PFSK-1 (cell line): Measurements from ENCODE around the gene SCN2B.

ENCODE experiments used
- FOXP2 ChIP-seq: optimal IDR thresholded peaks from 2 replicates; pipeline ENCODE3; 2011; ENCODE audit warnings: borderline replicate concordance, control low read depth, inconsistent platforms; ENCODE audit not compliant: insufficient read depth; ENCODE audit errors: extremely low read length, extremely low read depth
- POLR2AphosphoS5 ChIP-seq: IDR thresholded peaks from 2 replicates; pipeline ENCODE4 v1.6.1; 2012; ENCODE audit warnings: low read depth, mild to moderate bottlenecking, control low read depth, low read length, moderate library complexity
- SIN3A ChIP-seq: IDR thresholded peaks from 2 replicates; pipeline ENCODE4 v1.6.1; 2012; ENCODE audit warnings: mild to moderate bottlenecking, low read length, moderate library complexity, borderline replicate concordance; ENCODE audit not compliant: insufficient read depth
- TAF1 ChIP-seq: IDR thresholded peaks from 2 replicates; pipeline ENCODE4 v1.6.1; 2012; ENCODE audit warnings: low read length, control low read depth, borderline replicate concordance; ENCODE audit not compliant: insufficient read depth
- TF ChIP-seq, protein P1 (sequence below), 2 experiments: IDR thresholded peaks; 2 replicates each; pipeline versions ENCODE4 v1.6.1 to v1.8.0; 2011 to 2012; ENCODE audit warnings: low read depth in 2 of 2, low read length in 2 of 2, control low read depth in 1 of 2, inconsistent platforms in 1 of 2, mild to moderate bottlenecking in 1 of 2, moderate library complexity in 1 of 2; ENCODE audit not compliant: insufficient read depth in 1 of 2

The SCN2B gene

DNA sequence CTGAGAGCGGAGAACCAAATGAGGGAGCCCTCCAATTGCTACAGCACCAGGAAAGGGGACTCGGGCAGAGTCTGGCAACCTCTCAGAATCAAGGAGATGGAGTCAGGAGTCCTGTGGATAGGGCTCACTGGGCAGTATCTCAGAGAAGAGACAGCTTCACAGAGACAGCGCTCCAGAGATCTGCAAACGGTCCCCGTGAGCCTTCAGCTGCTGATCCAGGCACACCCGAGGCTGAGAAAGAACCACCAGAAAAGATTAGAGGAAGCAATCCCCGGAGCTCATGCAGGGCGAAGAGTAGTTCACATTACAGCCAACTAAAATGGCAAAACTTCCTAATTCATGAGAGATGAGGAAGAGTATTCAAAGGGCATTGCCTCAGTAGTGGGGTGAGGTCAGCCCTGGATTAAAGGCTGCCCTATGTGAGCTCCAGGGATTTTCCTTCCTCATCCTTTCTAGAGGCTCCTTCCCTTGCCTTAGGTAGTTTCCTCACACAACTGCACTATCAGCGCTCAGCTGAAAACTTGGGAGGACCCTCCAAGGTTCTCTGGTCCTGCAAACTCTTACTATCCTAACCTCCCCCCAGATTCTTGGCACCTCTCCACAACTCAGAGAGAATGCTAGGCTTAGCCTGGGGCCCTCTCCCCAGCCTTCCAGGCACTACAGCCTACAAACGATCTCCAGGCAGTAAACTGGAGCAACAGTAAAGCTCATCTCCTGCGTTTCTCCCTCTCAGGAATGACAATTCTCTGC, 47.5 kb downstream of the SCN2B start:
- TF ChIP-seq FOXP2 (no peak), SIN3A (no peak), POLR2AphosphoS5 (no peak), TAF1 (no peak)
- TF ChIP-seq, protein P1, sequence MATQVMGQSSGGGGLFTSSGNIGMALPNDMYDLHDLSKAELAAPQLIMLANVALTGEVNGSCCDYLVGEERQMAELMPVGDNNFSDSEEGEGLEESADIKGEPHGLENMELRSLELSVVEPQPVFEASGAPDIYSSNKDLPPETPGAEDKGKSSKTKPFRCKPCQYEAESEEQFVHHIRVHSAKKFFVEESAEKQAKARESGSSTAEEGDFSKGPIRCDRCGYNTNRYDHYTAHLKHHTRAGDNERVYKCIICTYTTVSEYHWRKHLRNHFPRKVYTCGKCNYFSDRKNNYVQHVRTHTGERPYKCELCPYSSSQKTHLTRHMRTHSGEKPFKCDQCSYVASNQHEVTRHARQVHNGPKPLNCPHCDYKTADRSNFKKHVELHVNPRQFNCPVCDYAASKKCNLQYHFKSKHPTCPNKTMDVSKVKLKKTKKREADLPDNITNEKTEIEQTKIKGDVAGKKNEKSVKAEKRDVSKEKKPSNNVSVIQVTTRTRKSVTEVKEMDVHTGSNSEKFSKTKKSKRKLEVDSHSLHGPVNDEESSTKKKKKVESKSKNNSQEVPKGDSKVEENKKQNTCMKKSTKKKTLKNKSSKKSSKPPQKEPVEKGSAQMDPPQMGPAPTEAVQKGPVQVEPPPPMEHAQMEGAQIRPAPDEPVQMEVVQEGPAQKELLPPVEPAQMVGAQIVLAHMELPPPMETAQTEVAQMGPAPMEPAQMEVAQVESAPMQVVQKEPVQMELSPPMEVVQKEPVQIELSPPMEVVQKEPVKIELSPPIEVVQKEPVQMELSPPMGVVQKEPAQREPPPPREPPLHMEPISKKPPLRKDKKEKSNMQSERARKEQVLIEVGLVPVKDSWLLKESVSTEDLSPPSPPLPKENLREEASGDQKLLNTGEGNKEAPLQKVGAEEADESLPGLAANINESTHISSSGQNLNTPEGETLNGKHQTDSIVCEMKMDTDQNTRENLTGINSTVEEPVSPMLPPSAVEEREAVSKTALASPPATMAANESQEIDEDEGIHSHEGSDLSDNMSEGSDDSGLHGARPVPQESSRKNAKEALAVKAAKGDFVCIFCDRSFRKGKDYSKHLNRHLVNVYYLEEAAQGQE (IDR thresholded peaks at IDR 0.05; ENCODE audit: insufficient read depth in 1 of 2, low read depth in 2 of 2, low read length in 2 of 2): no peak

DNA sequence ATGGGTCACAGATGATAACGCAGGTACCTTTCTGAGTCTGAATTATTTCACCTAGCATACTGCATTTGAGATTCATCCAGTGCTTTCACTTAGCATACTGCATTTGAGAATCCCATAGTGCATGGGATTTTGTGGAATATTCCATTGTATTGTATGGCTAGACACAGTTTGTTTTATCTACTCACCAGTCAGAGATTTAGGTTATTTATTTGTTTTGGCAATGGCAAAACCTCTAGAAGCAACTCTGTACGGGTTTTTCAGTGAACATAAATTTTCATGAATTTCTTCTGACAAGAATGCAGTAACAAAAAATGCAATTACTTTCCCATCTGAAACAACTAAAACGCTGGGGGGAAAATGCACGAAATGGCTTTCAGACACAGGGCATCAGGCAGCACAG, 48.1 kb downstream of the SCN2B start:
- TF ChIP-seq SIN3A (no peak), POLR2AphosphoS5 (no peak), FOXP2 (no peak), TAF1 (no peak)
- TF ChIP-seq, protein P1 (IDR thresholded peaks at IDR 0.05; ENCODE audit: insufficient read depth in 1 of 2, low read depth in 2 of 2, low read length in 2 of 2): no peak

DNA sequence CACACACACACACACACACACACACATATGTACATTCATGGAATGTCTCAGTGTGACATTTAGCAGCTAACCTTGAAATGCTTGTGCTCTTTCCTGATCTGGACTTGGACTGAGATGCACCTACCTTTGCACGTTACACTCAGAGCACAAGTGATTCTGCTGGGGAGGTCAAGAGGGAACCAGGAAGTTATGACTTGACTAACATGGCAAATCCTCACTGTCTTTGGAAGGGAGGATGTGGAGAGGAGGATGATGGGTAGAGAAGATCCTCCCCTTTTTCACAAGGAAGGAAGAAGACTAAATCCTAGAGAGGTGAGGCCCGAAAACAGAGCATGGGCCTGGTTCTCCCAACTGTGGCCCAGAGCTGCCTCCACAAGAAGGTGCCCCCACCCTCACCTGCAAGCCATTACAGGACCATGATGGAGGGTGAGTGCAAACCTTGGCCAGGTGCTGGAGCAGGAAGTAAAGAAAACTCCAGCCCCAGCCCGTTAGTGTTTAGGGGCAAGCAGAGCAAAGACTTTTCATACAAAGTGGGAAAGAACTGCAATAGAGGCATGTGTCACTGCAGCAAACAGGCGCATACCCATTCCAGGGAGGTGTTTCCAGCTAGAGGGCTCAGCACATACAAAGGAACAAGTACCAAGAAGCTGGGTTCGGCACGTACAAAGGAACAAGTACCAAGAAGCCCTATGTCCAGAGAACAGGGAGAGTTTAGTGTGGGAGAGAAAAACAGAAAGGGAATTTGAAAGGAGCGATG, 50.2 kb downstream of the SCN2B start:
- TF ChIP-seq SIN3A (no peak; the same call in 1 of the 2 replicates), FOXP2 (no peak), POLR2AphosphoS5 (peak; percentile 94)

DNA sequence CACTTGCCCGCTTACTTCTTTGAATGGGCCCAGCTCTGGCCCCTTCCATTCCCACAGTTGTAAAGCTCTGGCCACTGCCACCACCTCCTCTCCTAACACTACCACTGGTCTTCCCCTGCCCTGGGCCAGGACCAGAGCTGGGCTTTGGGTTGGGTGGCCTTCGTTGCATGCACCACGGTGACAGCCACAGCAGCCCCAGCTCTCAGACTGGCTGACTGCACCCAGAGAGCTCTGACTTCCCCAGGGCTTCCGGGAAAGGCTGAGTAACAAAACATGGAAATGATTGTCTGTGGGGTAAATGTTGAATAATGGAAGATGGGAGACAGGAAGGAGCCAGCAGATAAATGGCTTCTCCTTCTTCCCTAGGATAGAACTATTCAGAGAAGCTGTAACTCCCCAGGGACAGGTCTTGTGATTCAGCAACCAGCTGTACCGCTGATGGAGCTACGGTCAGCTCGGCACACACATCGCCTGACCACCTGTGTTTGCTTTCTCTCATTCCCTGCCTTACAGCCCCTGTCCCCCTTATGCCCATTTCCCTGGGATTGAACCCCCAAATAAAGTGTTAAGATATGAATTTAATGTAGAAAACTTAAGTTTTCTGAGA, 51.4 kb downstream of the SCN2B start:
- TF ChIP-seq POLR2AphosphoS5: no peak
- no peak for TF ChIP-seq SIN3A
- TF ChIP-seq, protein P1 (IDR thresholded peaks at IDR 0.05; ENCODE audit: insufficient read depth in 1 of 2, low read depth in 2 of 2, low read length in 2 of 2): no peak
- no peak for TF ChIP-seq TAF1
- TF ChIP-seq FOXP2: no peak

DNA sequence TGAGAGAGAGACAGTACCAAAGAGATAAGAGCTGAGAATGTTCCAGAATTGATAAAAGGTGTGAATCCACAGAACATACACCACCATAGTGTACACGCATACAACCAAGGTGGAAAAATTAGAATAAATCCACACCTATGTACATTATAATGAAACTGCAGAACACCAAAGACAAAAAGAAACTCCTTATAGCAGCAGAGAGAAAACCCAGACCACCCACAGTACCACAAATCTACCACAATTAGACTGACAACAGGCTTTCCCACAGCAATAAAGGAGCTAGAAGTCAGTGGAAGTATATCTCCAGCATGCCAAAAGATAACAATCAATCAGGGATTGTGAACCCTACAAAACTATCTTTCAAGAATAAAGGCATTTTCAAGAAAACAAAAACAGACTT, 55.6 kb downstream of the SCN2B start:
- TF ChIP-seq POLR2AphosphoS5 (no peak), FOXP2 (no peak), TAF1 (no peak), SIN3A (no peak)
- TF ChIP-seq, protein P1 (IDR thresholded peaks at IDR 0.05; ENCODE audit: insufficient read depth in 1 of 2, low read depth in 2 of 2, low read length in 2 of 2): no peak
